DMS 273 treated with DMSO at 0.1 percent for 48 hours (cell line): ENCODE measurements around the gene BCKDHA.
"Not testable (repeated sequence)": the region's sequence is repeated elsewhere in the genome, so short reads cannot be mapped to it uniquely, and the experiment has no call there.

Source experiments
- DNase-seq: peaks from one replicate; lab custom pipeline; 2025; lab: John Stamatoyannopoulos, UW

The BCKDHA gene

DNA sequence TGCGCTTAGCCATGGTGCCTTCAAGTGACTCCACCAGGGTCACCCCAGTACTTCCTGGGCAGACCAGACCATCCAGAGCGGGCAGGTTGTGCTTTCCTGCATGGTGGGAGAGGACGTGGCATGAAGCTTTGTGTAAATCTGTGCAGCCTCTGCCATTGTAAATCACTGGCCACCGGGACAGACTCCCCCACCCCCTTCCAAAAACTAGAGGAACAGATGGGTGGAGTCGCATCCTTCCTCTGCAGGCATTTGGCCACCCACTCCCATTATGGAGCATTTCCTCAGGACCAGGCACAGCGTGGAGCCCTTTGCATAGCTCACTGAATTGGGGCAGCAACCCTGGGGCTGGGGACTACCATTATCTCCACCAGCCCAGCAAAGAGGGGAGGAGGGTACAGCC is 8.2 kb downstream of the BCKDHA start:
- no peak for DNase-seq

DNA sequence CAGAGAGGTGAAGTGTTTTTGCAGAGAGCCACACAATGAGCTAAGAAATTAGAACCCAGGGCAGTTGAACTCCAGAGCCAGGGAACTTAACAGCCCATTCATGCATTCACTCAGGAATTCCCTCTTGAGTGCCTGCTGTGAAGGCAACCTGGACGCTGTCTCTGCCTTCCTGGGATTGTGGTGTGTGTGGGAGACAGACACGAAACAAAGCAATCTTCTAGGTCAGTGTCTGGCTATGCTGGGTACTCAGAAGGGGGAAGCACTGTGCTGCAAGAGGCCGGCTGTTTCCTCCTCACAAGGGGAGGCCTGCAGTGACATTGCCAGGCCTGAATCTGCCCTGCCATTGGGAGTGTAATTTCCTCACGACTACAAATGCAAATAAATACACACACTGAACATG is 9.7 kb downstream of the BCKDHA start:
- no peak for DNase-seq

DNA sequence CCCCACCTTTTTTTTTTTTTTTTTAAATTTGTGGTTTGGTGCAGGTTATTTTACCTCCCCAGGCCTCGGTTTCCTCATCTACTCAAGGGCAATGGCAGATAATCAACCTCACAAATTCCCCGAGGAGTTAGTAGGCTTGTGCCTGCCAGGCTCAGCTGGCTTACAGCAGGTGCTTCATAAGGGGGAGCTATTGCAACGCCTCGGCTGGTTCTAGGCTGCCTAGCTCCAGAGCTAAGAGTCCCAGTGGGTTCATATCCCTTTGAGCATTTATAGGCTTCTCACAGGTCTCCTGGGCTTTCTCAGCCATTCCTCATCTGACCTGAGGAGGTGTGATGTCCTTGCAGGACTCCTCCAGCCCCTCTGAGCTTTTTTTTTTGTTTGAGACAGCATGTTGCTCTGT is 10.6 kb downstream of the BCKDHA start:
- DNase-seq = no peak

DNA sequence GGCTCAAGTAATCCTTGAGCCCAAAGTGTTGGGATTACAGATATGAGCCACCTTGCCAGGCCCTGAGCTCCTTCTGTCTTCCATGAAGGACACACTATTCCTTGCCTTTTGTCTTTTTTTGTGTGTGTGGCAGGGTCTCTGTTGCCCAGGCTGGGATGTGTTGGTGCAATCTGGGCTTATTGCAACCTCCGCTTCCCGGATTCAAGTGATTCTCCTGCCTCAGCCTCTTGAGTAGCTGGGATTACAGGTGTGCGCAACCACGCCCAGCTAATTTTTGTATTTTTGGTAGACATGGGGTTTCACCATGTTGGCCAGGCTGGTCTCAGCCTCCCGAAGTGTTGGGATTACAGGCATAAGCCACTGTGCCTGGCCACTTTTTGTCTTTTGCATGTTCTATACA is 11.2 kb downstream of the BCKDHA start:
- DNase-seq = not testable (repeated sequence)

DNA sequence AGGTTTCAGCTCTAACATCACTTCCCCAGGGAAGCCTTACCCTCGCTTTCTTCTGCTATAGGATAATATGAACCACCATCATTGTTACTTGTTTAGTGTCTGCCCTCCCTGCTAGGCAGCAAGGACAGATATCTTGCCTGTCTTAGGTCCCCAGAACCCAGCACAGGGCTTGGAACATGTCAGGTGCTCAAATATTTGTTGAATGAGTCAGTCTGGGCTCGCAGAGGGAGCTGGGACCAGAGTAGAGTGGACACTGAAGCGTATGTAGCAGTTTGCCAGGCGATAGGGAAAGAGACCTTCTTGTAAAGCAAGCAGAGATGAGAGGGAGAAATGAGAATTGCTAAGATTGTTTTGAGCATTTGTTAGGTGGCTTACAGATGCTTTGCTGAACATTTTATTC is 11.7 kb downstream of the BCKDHA start:
- no peak for DNase-seq

DNA sequence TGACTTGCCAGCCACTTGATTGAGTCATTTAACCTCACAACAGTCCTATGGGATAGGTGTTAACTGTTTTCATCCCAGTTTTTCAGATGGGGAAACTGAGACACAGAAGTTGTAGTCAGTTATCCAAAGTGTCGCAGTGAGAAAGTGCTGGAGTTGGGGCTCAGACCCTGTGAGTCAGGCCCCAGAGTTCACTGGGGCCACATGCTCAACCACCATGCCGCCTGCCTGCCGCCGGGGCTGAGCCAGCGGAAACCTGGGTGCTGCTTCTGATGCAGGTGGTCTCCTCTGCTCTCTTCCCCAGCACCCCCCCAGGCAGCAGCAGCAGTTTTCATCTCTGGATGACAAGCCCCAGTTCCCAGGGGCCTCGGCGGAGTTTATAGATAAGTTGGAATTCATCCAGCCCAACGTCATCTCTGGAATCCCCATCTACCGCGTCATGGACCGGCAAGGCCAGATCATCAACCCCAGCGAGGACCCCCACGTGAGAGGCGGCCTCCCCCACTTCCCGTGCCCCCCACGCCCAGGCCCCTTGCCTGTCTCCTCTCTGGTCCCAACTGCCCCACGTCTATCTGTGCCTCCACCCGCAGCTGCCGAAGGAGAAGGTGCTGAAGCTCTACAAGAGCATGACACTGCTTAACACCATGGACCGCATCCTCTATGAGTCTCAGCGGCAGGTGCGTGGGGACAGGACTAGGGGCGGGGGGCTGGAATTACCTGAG is 12.9 kb downstream of the BCKDHA start:
- no peak for DNase-seq

DNA sequence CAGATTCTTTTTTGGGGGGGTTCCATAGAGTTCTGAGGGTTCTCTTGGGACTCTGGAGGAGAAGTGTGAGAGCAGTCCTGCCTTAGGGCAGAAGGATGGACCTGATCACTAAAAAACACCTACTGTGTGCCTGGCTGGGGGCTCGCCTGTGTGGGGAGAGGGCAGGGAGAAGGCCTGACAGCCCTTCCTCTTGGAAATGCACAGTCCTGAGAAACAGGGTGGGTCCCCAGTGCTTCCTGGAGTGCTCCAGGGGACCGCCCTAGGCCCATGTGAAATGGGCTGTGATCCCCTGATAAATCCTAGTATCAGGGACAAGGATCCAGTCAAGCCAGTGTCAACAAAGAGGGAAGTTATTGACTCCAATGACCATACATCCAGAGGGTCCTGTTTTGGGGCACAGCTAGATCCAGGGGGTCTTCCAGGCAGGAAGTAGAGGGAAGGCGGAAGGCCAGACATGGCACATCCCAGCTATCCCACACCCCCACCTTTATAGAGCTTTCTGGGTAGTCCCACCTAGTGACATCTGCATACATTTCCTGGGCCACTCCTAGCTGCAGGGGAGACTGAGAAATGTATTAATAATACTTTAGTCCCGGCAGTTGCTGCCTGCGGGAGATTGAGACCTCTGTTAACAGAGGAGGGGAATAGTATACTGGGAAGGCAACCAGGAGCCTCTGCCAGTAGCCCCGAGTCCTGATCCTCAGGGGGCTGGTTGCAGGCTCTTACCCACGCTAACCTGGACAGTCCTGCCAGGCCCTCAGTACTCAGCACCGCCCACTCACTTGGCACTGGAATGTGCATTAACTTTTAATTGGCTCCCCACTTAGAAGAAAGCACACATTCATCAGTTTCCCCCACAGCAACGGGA is 13.7 kb downstream of the BCKDHA start:
- no peak for DNase-seq

DNA sequence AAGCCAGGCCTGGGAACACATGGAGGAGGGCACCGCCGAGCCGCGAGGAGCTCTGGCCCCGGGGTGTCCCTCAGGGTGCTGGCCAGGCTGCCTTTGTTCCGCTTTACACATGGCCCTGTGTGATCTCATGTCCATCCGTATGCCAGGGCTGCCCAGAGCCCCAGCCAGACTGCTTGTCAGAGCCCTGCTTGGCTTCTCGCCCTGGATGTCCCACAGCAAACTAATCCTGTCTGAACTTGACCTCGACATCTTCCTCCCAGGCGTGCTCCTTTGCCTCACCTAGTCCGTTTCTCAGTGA is 14.3 kb downstream of the BCKDHA start:
- DNase-seq = no peak

DNA sequence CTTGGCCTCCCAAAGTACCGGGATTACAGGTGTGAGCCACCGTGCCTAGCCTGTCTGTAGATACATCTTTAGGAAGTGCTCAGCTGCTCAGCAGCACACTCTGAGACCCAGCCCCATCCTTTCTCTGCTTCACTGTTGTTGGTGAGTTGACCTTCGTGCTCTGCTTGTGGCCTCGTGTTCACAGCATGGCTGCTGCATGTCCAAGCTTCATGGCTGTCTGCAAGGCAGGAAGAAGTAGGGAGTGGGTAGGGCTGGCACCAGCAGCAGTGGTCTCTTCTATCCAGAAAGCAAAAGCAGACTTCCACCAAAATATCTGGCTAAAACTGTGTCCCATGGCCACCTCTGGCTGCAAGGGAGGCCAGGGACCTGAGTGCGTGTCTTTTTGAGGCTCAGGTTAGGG is 15.3 kb downstream of the BCKDHA start:
- no peak for DNase-seq

DNA sequence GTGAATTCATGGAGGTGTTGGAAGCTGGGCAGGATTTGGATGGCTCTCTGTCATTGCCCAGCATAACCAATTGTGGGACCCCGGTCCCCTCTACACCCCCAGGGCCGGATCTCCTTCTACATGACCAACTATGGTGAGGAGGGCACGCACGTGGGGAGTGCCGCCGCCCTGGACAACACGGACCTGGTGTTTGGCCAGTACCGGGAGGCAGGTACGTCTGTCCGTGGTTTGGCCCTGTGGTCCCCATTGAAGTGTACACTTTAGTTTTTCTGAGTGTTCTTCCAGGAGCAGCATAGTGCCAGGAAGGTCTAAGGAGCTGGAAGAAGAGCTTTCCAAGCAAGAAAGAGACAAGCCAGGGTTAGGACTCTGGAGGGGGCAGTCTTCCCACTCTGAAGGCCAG is 16.3 kb downstream of the BCKDHA start:
- no peak for DNase-seq

DNA sequence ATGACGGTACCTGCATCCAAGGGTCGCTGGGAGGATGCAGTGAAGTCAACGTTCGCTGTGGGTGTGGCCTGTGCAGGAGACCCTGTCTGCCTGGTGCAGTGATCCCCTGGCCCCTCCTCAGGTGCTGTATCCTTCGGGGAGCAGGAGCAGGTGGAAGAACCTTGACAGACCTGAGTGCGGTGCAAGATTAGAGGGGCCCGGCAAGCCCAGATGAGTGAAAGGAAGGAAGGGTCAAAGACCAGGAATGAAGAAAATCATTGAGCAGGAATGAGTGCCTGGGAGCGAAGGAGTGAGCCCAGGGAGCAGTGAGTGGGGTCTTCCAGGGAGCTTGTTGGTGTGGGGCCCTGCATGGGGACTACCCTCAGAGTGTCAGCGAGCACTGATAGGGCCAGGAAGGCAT is 16.8 kb downstream of the BCKDHA start:
- no peak for DNase-seq

DNA sequence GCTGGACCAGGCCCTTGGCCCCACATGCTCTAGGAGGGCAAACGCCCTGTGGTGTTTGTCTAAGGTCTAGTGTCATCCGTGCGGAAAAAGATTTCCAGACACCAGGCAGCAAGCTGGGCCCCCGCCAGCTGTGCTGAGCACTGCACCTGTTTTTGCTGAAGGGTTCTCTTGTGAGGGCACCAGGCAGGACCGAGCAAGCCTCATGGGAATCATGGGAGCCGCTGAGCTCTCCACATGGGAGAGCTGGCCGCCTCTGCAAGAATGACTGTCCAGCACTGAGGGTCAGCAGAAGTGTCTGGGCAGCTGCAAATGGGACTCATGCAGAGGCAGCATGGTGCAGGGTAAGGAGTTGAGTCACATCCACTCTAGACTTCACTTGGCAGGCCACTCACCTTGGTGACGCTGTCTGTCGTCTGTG is 17.5 kb downstream of the BCKDHA start:
- no peak for DNase-seq

DNA sequence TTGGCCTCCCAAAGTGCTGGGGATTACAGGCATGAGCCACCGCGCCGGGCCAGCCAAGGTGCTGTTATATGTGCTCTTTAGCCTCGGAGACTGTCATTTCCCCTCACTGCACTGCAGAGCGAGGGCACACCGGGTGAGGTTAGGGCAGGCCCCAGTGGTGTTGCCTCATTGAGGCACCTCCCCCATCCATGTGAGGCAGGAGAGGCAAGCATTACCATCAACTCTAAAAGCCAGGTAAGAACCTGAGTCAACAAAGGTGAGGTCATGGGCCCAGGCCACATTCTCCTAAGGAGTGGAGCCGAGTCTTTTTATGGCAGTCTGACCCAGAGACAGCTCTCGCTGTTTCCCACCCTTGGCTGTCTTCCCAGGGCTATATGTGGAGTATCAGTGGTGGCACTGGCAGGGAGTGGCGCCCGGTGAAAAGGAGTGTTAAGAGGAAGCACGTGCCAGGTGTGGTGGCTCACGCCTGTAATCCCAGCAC is 18.6 kb downstream of the BCKDHA start:
- no peak for DNase-seq

DNA sequence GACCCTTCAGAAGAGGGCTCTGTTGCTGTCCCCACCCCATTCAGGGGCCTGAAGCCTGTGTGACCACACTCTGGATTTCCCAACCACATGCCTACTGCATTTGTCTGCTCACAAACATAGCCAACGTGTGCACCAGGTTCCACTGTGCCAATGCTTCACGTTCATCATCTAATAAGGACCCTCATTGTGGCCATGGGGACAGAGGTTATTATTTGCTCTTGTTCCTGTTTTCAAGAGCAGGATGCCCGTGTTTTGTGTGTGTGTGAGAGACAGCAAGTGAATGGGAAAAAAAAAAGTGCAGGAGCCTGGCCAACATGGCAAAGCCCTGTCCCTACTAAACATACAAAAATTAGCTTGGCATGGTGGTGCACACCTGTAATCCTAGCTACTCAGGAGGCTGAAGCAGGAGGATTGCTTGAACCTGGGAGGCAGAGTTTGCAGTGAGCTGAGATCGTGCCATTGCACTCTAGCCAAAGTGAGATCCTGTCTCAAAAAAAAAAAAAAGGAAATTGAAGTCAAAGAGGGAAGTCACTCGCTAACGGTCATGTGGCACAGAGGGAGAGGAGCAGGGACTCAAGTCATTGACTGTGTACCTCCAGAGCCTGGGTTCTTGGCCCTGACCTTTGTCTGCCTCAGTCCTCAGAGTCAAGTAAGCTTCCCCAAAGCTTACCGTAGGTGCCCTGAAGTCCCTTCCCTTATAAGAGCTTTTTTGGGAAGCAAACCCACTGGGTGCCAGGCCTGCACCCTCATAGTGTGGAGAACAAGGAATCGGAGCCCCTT is 22.7 kb downstream of the BCKDHA start:
- no peak for DNase-seq

DNA sequence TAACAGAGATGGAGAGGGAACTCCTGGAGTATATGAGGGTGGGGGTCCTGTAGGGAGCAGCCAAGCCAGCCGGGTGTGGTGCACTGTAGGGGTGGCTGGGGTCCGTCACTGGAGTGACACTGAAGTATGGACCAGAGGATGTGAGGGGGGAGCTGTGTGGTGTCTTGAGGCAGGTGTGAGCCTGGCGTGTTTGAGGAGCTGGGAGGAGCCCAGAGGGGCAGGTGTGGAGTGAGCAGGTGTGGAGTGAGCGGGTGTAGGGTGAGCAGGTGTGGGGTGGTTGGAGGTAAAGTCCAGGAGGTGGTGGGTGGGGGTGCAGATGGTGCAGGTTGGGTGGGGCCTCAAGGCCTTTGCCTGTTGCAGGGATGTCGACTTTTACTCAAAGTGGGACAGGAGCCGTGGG is 23.7 kb downstream of the BCKDHA start:
- no peak for DNase-seq

DNA sequence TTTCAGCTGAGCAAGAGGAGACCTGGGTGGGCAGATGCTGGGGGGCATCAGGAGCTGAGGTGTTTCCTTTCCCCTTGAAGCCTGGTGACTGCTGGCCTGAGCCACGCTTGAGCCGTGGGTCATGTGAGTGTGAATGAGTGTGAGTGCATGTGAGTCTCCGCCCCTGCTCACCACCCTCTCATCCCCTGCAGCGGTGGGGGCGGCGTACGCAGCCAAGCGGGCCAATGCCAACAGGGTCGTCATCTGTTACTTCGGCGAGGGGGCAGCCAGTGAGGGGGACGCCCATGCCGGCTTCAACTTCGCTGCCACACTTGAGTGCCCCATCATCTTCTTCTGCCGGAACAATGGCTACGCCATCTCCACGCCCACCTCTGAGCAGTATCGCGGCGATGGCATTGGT is 24.4 kb downstream of the BCKDHA start:
- DNase-seq = no peak

DNA sequence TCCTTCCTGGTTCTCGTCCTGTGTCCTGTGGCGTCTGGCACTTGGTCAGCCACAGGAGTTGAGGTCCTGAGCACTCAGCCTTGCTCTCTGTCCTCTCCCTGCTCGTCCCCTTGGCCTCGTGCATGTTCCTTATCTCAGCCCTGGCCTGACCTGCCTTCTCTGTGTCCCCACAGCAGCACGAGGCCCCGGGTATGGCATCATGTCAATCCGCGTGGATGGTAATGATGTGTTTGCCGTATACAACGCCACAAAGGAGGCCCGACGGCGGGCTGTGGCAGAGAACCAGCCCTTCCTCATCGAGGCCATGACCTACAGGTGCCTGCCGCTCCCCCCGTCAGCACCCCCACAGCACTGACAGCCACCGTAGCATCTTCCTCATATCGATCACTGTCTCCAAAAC is 24.8 kb downstream of the BCKDHA start:
- DNase-seq = no peak

DNA sequence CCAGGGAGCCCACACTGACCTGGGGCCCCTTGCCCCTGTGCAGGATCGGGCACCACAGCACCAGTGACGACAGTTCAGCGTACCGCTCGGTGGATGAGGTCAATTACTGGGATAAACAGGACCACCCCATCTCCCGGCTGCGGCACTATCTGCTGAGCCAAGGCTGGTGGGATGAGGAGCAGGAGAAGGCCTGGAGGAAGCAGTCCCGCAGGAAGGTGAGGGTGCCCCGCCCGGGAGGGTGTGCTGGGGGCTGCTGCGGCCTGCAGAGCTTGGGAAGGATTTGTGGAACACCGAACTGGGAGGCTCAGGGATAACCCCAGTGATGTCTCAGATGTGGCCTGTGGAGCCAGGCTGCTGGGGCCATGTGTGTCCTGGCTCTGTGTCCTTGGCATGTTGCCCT is 25.3 kb downstream of the BCKDHA start:
- no peak for DNase-seq

DNA sequence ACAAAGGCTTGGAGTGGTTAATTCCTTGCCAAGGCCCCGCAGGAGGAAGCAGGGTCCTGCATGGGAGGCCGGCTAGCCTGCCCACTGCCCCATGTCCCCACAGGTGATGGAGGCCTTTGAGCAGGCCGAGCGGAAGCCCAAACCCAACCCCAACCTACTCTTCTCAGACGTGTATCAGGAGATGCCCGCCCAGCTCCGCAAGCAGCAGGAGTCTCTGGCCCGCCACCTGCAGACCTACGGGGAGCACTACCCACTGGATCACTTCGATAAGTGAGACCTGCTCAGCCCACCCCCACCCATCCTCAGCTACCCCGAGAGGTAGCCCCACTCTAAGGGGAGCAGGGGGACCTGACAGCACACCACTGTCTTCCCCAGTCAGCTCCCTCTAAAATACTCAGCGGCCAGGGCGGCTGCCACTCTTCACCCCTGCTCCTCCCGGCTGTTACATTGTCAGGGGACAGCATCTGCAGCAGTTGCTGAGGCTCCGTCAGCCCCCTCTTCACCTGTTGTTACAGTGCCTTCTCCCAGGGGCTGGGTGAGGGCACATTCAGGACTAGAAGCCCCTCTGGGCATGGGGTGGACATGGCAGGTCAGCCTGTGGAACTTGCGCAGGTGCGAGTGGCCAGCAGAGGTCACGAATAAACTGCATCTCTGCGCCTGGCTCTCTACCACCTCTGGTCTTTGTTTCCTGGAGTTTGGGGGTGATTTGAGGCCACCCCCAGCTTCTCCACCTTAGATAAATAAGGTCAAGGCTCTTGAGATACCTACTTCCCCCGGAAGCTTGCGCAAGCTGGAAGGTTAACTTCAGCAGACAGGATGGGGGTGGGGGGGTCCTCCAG is 26.9 kb downstream of the BCKDHA start:
- DNase-seq = no peak

DNA sequence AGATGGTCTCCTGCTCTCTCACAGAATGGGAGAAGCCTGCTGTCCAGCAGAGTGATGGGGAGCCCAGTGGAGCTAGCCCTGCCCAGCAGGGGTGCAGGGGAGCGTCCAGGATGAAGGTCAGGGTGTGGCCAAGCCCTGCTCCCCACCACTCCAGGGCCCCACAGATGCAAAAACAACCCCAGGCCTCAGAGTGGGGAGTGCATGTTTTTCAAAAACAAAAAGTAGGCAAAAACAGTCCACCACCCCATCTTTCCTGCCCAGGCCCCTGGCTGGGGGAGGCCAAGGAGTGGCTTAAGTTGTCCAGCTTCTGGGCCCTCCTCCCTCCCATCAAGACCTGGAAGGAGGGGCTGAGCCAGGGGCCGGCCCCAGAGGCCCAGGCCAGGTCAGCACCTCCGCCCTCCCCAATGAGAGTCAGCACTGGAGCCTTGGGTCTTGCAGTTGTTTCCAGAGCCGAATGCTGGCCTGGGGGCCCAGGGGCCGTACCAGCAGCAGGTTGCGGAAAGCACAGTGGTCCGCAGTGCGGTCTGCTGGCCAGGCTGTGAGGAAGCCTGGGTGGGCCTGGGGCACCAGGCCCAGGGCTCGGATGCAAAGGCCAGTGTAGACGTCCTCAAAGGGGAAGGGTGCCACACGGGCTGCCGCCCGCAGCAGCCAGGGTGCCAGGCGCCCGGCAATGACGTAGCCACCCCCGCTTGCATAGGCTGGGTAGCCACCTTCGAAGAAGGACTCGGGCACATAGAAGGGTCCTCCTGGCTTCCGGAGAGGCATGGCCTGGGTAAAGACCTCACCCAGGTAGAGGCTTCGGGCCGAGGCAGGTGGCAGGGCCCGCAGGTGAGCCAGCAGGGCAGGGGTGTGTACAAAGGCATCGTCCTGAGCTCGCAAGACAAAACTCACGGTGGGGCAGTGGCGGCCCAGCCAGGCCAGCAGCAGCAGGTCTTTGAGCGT is 27.8 kb downstream of the BCKDHA start:
- no peak for DNase-seq
